HG02840 (cell line): ENCODE measurements around the gene POLR3GL.

Experiments
- ATAC-seq: cut with Tn5 transposase; IDR thresholded peaks from one replicate; pipeline ENCODE4 v1.9.1; 2021; ENCODE audit warnings: mild to moderate bottlenecking, moderate library complexity, moderate number of reproducible peaks; ENCODE audit not compliant: unreplicated experiment, low FRiP score

POLR3GL gene

DNA sequence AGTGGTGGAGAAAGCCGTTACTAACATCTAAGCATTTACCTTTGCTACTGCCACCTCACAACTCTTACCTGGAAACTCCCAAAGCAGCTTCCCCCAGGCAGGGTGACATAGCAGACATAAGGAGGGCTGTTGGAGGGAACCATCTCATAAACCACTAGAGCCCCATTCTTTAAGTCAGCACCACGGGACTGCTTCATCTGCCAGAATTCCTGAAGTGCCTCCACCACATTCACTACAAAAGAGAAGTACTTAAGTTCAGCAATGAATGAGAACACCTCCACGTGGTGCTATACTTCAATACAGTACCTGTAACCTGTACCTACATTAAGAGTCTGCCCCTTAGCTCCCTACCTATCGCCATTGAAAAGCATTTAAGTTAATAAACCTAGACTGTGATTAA lies 16.9 kb upstream of the POLR3GL start:
- no peak for ATAC-seq

- ATAC-seq: no peak
Measured at GRCh38 chr1:145949219-145949618, 15.3 kb upstream of the POLR3GL start.

DNA sequence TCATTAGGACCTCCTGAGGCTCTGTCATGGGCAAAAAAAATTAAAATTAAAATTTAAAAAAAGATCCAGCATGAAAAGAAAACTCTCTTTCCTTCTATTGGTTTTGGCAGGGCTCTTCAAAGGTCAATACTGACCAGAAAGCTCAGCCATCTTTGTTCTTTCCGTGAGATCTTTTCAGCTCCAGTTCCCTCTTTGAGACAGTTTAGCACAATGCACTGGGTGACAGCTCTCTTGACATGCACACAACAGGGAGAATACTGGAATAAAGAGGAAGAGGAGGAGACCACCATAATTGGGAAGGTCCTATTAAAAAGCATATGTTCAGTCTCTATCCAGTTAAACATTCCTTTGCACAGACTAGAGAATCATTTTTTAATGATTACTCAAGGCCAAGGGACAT lies 13.0 kb upstream of the POLR3GL start:
- ATAC-seq: no peak

- no peak for ATAC-seq
Measured at GRCh38 chr1:145952903-145953302, 11.6 kb upstream of the POLR3GL start.

- no peak for ATAC-seq
Measured at GRCh38 chr1:145953861-145954260, 10.6 kb upstream of the POLR3GL start.

- ATAC-seq: no peak
Measured at GRCh38 chr1:145955436-145955835, 9.1 kb upstream of the POLR3GL start.

GRCh38 chr1:145956361-145956760 lies 8.1 kb upstream of the POLR3GL start:
- no peak for ATAC-seq

- no peak for ATAC-seq
Measured at GRCh38 chr1:145956781-145957442, 7.6 kb upstream of the POLR3GL start.

DNA sequence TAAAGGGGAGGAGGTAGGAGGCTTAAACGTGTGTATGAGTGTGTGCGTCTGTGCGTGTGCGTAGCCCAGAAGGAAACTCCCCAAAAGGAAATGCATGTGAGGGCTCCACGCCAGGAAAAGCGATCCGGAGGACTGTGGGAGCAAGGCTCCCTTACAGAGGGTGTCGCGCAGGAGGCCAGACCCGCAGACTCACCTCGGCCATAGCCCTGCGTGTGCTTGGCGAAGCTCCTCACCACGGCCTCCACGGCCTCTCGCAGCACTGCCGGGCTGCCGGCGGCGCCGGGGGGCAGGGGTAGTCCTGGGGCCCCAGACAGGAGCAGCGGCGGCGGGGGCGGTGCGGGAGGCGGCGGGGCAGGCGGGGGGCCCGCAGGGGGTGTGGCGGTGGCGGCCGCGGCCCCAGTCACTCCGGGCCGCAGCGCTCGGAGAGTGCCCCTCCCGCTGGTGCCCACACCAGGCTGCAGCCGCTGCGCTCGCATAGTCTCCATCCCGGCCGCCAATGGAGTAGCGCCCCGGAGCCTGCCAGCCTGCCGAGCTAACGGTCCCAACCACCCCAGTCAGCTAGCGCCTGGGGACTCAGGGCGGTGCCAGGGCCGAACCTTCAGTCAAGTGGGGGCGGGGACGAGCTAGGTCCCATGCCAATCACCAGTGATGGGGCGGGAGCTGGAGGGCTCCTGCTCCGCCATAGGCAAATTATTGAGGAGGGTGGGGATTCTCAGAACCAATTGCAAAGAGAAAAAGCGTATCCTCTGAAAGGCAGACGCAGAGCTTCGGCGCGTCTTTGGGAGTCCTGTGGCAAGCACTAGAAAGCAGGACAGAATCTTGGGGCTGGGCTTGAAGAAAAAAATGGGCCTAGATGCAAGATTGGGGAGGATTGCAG lies 6.8 kb upstream of the POLR3GL start, which contains the start of gene LIX1L:
LIX1L (minus strand) TSS at position 575 of the 877 bp plus-strand sequence; CDS start at position 485, 90 bp downstream.
- peak; percentile 82 for ATAC-seq

- ATAC-seq: no peak
Measured at GRCh38 chr1:145958734-145959133, 5.8 kb upstream of the POLR3GL start.

DNA sequence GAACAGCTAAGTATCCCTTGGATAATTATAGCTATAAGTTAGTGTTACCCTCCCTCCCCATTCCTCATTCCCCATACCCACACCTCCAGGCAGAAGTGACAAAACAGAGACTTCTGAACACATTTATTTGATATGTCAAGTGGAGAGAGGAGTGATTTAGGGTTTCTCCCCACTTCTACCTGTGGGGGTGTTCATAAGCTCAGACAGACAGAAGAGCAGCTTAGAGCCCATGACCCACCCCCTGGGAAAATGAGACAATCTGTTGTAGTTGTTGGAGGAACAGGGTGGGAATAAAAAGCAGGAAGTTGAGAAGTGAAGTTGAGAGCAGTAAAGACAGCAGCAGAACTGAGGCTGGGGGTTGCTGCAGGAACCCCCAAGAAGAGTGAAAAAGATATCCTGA lies 5.2 kb upstream of the POLR3GL start:
- no peak for ATAC-seq

DNA sequence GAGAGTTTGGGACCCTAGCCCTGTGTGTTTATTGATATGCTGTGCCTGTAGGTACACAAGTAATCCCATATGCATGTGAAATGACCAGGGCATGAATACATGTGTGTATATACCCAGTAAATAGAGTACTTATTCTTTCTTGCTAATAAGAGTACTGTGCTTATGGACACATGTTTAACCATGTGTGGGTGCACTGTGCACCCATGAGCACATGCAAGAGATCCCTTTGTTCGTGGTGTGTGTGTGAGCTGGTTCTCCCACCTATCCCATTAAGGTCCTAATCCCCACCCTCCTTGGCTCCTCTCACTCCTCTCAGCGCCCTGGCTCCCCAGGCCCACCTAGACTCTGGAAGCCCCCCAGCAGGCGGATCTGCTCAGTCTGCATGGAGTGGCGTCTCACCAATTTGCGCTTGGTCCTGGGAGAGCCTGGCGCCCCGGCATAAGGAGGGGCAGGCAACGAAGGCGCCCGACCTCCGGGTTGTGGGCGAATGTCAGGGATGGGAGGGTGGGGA lies 4.5 kb upstream of the POLR3GL start:
- no peak for ATAC-seq

DNA sequence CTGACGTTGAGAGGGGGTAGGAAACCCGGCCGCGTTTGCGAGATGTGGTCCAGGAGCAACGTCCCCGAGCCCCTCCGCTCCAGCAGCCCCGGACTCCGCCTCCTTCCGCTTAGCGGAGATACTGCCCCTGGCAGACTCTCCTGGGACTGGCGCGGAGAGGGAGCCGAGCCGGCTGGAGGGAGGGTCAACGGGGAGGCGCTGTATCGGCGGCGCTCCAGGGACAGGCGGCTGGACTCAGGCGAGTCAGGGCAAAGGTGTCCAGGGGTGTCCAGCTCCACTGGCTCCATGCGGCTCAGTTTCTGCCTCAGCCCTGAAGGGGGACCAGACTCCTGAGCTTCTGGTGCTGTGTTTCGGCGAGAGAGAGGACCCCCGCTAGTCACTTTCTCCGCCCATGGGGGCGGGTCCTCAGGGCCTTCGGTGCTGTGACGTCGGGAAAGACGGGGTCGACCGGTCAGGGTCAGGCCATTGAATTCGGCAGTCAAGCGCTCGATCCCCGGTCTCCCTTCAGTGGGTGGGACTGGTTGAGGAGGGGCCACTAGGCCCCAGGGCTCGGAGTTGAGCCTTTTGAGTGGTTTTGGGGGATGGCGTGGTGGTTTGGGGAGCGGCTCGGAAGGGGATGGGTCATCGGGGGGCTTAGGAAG lies 3.9 kb upstream of the POLR3GL start:
- ATAC-seq: no peak

- no peak for ATAC-seq
Measured at GRCh38 chr1:145961109-145961424, 3.4 kb upstream of the POLR3GL start.

GRCh38 chr1:145961425-145962156 lies 2.9 kb upstream of the POLR3GL start:
- no peak for ATAC-seq

DNA sequence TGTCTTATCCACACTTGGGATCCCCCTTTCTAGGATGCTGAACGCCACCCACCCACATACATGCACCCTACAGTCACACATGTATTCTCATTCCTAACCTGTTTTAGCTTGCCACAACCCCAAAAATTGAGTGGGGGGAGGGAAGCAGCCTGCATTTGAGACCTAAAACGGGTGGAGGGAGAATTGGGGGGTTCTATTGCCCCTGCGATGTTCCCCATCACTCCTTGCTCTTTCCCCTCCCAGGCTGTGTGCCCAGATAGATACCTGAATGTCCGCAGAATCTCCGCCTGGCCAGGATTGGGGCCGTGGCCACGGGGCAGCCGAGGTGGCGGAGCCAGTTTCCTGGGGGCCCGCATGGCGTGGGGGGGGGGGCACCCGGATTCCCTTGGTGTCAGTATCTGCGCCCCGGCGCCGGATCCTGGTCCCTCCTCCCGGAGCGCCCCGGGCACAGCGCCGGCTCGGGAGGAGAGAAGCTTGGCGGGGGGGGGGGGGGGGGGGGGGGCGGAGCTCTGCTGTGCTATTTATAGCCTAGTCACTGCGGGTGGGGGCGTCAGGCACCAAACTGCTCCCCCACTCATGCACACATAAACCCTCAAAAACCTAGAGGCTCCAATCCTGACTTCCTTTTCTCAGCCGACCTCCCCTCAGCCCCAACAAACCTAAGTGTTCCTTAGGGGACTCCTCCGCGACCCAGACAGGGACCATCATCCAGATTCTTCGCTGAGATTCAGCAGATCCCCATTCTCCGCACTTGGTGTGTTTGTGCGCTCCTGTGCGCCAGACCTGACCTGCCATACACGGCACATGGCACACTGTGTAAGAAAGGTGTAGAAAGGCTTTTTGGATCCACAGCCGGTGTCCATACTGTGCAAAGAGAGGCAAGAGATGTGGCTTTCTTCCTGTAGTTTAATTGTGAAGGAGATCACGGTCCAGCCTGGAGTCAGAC lies 2.1 kb upstream of the POLR3GL start:
- ATAC-seq: no peak

GRCh38 chr1:145963265-145964019 lies 1.0 kb upstream of the POLR3GL start:
- no peak for ATAC-seq

- no peak for ATAC-seq
Measured at GRCh38 chr1:145965119-145965744, 742 bp downstream of the POLR3GL start.
